ENCODE results near the gene DGKD. TPM values are rescaled to one million over a fixed set of nuclear protein-coding genes. Genes with fewer than 3 reads are reported as not detected.

DGKD gene
- total and polyA plus RNA-seq, 9 of the 15 experiments (the other 6 are each of a cell fraction or from before 2014, with no cell fraction given): 0.52 to 29.5 (median 10.6) TPM

- Histone ChIP-seq H4K20me1 (replicated peaks; ENCODE audit: control insufficient read depth, insufficient read depth, low read length) (no peaks in the 10 kb centered on the region), H3K4me3 (no peak overlapping the region), H3K79me2 (ENCODE audit: control insufficient read depth, insufficient read depth, low read length) (no peaks in the 10 kb centered on the region), H2AFZ (ENCODE audit: low read depth, low read length) (no peak overlapping the region), H3K9ac (ENCODE audit: insufficient read depth in 1 of 2, low read depth in 2 of 2, low read length in 2 of 2) (no peak overlapping the region), H3K27ac (ENCODE audit: extremely low read depth, low read depth, low read length) (no peak overlapping the region), H3K4me2 (ENCODE audit: insufficient read depth, low read length) (no peak overlapping the region), H3K36me3 (ENCODE audit: control insufficient read depth, insufficient read depth, low read length) (no peaks in the 10 kb centered on the region), H3K9me3 (replicated peaks; ENCODE audit: control insufficient read depth, insufficient read depth, low read depth, low read length) (no peaks in the 10 kb centered on the region), H3K27me3 (ENCODE audit: control insufficient read depth in 2 of 2, insufficient read depth in 2 of 2, low read length in 2 of 2) (peaks cover 0 to 13% of the 10 kb centered on the region in 2 experiments; a peak in 2 of 5 replicates), H3K4me1 (replicated peaks in 1 of 2; ENCODE audit: control insufficient read depth in 2 of 2, insufficient read depth in 2 of 2, low read length in 2 of 2) (peaks cover 0 to 9% of the 10 kb centered on the region in 2 experiments; a peak in 4 of 5 replicates), H3K9me1 (ENCODE audit: control insufficient read depth, insufficient read depth, low read length) (peaks cover 3% of the 10 kb centered on the region)
- ATAC-seq (no peak), DNase-seq (ENCODE audit: extremely low read depth in 1 of 4, low spot score in 3 of 4) (no peak), FAIRE-seq (no peak)
- POLR2A ChIA-PET: interaction anchor here (0.6 kb wide), 1 partner anchor 118 kb away, joined by 4 read pairs; no protein-coding TSS in a partner anchor
- TF ChIP-seq ZNF584 (CRISPR knock-in tag; IDR thresholded peaks at IDR 0.05; ENCODE audit: low read depth) (no peak), ETV1 (tag; conservative IDR thresholded peaks at IDR 0.05; ENCODE audit: low read depth) (no peak), ARID4B (CRISPR knock-in tag; IDR thresholded peaks at IDR 0.05) (no peak), ATF3 (IDR thresholded peaks at IDR 0.05) (no peak), ATF3 (CRISPR knock-in tag; conservative IDR thresholded peaks at IDR 0.05) (no peak), DACH1 (IDR thresholded peaks at IDR 0.05; ENCODE audit: partially characterized antibody) (no peak), CBFB (CRISPR knock-in tag; IDR thresholded peaks at IDR 0.05) (no peak), ZNF24 (IDR thresholded peaks at IDR 0.05) (no peak), NFE2L1 (tag; IDR thresholded peaks at IDR 0.05; ENCODE audit: borderline replicate concordance, low read depth) (no peak), HES1 (IDR thresholded peaks at IDR 0.05; ENCODE audit: low read depth) (no peak), SIRT6 (IDR thresholded peaks at IDR 0.05; ENCODE audit: low read depth, low read length) (no peak), MBD2 (IDR thresholded peaks at IDR 0.05; ENCODE audit: borderline replicate concordance, low read depth) (no peak), ZNF133 (CRISPR knock-in tag; IDR thresholded peaks at IDR 0.05) (no peak), SNAPC5 (CRISPR knock-in tag; IDR thresholded peaks at IDR 0.05) (no peak)
- BruUV-seq (replicated peaks): no TSS peak
- WGBS (ENCODE audit: insufficient coverage, low coverage, missing lambda C conversion rate): 62% methylated on average over 4 of the region's 4 CpGs
- in situ Hi-C loops (cut with MboI) (no loop called here), intact Hi-C loops (cut with micrococcal nuclease) (loop anchor here (2.0 kb wide), 1 partner anchor 60 kb away; no protein-coding TSS in a partner anchor)
- CTCF ChIA-PET (ENCODE audit: low intra/inter-chr PET ratio): no interaction called here
Measured at GRCh38 chr2:233325256-233325655, 29.0 kb upstream of the DGKD start.
